Stimulated activated naive CD8-positive, alpha-beta T cell treated with anti-CD3 and anti-CD28 coated beads, Interleukin-15, amount 100 ng/mL, for 72 hours (primary cell): ENCODE measurements around the gene IL17RE.
"Not testable (repeated sequence)": the region's sequence is repeated elsewhere in the genome, so short reads cannot be mapped to it uniquely, and the experiment has no call there.

Experiments used
- ATAC-seq: fragments of 150-1000 bp; cut with Tn5 transposase; 2 replicates; pipeline ENCODE4 v1.10.0; 2021; ENCODE audit warnings: mild to moderate bottlenecking, moderate library complexity
- DNase-seq, 2 donors: peaks; one replicate each; pipeline ENCODE4 v3.0.0; 2021 to 2022
- H3K27ac Mint-ChIP-seq, 2 donors: one replicate each; pipeline ENCODE4 v1.8.0; 2022; ENCODE audit warnings: mild to moderate bottlenecking in 2 of 2, mixed read lengths in 2 of 2, moderate library complexity in 2 of 2
- H3K27me3 Mint-ChIP-seq: one replicate; pipeline ENCODE4 v1.8.0; 2022; ENCODE audit warnings: mixed read lengths
- H3K4me1 Mint-ChIP-seq: one replicate; pipeline ENCODE4 v1.8.0; 2022; ENCODE audit warnings: mild to moderate bottlenecking, mixed read lengths
- H3K4me3 Mint-ChIP-seq, 2 donors: one replicate each; pipeline ENCODE4 v1.8.0; 2022; ENCODE audit warnings: mild to moderate bottlenecking in 2 of 2, mixed read lengths in 2 of 2, moderate library complexity in 1 of 2
- H3K9me3 Mint-ChIP-seq, 2 donors: one replicate each; pipeline ENCODE4 v1.8.0; 2022; ENCODE audit warnings: mixed read lengths in 2 of 2

Gene IL17RE, protein sequence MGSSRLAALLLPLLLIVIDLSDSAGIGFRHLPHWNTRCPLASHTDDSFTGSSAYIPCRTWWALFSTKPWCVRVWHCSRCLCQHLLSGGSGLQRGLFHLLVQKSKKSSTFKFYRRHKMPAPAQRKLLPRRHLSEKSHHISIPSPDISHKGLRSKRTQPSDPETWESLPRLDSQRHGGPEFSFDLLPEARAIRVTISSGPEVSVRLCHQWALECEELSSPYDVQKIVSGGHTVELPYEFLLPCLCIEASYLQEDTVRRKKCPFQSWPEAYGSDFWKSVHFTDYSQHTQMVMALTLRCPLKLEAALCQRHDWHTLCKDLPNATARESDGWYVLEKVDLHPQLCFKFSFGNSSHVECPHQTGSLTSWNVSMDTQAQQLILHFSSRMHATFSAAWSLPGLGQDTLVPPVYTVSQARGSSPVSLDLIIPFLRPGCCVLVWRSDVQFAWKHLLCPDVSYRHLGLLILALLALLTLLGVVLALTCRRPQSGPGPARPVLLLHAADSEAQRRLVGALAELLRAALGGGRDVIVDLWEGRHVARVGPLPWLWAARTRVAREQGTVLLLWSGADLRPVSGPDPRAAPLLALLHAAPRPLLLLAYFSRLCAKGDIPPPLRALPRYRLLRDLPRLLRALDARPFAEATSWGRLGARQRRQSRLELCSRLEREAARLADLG

DNA sequence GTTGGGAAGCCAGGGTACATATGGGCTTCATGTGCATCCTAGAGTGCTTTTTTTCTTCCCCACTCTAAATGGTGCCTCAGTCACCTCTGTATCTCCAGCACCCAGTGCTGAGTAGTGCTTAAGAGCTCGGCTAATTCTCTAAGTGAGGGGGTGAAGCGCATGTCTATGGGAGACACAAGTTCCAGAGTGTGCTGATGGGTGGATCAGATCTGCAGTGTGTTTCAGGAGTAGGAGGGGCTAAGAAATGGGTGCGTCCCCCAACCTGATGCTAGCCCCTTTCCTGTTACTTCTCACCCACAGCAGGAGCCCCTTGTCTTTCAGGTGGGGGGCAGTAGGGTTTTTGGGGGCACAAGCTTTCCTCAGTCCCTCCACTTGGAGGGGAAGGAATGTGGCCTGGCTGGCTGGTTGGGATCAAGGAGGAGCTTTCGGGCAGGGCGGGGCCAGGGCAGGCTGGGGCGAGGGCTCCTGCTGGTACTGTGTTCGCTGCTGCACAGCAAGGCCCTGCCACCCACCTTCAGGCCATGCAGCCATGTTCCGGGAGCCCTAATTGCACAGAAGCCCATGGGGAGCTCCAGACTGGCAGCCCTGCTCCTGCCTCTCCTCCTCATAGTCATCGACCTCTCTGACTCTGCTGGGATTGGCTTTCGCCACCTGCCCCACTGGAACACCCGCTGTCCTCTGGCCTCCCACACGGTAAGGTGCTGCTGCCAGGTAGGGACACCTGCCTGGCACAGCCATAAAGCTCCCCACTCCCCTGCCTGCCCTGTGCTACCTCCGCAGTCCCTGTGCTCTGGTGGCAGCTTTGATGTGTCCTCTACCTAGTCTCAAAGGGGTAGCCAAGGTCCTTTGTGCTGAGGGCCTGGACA lies at the start of gene IL17RE:
TSS of gene IL17RE (plus strand) at position 477 of the 866 bp plus-strand sequence. CDS start at position 562, 85 bp downstream.
- ATAC-seq, result peak; percentile 72
- no peak for DNase-seq
- peaks cover 45% of the 10 kb centered on the region for H3K4me1 Mint-ChIP-seq
- no peaks in the 10 kb centered on the region for H3K27me3 Mint-ChIP-seq
- H3K27ac Mint-ChIP-seq, result peak within 1 kb of the TSS; percentile 65 to 82
- no peaks in the 10 kb centered on the region for H3K9me3 Mint-ChIP-seq
- peak within 1 kb of the TSS; percentile 67 to 72 for H3K4me3 Mint-ChIP-seq

DNA sequence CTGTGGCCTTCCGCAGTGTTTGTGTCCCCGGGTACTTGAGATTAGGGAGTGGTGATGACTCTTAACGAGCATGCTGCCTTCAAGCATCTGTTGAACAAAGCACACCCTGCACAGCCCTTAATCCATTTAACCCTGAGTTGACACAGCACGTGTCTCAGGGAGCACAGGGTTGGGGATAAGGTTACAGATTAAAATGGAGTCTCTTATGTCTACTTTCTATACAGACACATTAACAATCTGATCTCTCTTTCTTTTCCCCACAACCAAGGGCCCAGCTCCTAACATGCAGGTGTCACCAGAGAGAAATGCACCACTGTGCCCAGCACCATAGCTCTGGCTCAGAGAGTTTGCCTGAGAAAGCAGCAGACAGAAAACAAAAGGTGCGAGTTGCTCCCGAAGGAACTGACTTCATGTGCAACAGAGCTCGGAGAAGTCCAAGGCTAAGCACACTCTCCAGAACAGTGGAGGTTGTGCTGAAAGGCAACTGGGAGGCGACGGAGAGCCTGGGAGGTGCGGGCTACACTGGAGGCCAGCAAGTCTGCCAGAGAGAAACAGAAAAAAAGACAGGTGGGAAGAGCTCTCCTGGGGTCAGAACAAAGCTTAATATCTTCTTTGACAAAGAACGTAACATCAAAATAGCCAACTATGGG lies 48.2 kb upstream of the IL17RE start:
- not testable (repeated sequence) for H3K27me3 Mint-ChIP-seq, H3K4me1 Mint-ChIP-seq, H3K9me3 Mint-ChIP-seq, DNase-seq, ATAC-seq, H3K4me3 Mint-ChIP-seq
- H3K27ac Mint-ChIP-seq, result peak overlapping the region in 1 of 2 donors; percentile 49

DNA sequence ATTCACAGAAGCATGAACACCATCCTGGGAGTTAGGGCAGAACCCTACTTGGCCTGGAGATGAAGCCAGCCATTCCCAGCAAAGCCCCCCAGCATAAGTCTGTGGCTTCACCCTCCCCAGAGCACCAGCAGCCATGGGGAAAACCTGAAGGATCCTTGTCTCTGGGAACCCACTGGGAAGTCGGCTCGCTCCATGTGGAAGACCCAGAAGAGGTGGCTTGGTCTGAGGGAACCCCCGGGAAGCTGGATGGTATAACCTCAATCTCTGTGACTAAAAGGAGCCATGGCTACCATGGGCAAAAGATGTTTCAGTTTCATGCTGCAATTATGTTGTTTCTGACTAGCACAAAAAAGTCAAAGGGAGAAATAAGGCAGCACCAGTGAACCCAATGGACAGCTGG lies 47.1 kb upstream of the IL17RE start:
- H3K4me3 Mint-ChIP-seq, result no peak overlapping the region
- peaks cover 8% of the 10 kb centered on the region for H3K27me3 Mint-ChIP-seq
- peaks cover 8% of the 10 kb centered on the region for H3K4me1 Mint-ChIP-seq
- no peak for ATAC-seq
- no peak overlapping the region for H3K27ac Mint-ChIP-seq
- H3K9me3 Mint-ChIP-seq, result no peaks in the 10 kb centered on the region
- no peak for DNase-seq

DNA sequence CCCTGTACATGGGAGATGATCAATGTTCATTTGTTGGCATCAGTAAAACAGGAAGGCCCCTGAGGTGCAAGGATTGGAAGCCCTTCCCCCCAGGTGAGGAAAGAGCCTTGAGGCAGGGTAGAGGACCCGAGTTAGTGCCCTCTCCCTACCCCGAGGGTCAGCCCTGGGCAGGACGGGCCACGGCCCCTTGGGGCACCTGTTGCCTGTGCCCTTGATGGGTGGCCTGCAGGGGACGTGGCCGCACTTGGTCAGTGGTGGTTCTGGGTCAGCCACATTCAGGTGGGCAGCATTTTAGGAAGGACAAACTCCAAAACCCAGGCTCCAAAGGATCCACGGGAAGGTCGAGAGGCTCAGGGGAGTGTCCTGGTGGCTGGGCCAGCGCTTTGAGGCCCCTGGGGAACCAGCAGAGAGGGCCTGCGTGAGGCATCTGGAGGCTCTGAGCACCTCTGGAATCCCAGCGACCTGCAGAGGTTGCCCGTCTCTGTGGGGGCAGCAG lies 43.1 kb upstream of the IL17RE start:
- DNase-seq (no peak), ATAC-seq (no peak)
- no peak overlapping the region for H3K4me3 Mint-ChIP-seq
- peaks cover 8% of the 10 kb centered on the region for H3K4me1 Mint-ChIP-seq
- H3K27me3 Mint-ChIP-seq, result peaks cover 12% of the 10 kb centered on the region
- H3K27ac Mint-ChIP-seq, result no peak overlapping the region
- no peaks in the 10 kb centered on the region for H3K9me3 Mint-ChIP-seq

DNA sequence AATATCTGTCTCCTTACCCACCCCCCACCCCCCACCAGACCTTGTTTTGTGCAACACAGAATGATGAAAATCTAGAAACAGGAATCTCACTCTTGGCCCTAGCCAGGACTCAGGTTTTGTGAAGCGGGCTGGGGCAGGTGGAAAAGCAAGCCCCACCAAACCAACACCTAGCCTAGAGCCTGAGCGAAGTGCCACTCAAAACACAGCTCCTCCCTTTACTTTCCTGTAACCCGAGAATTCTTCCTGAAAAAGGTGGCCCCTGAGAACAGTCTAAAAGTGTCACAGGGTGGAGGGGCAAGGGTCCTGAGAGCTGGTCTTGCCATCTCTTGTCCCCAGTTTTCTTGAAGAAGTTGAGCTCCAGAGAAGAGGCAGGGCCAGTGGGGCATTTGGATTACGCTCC lies 41.4 kb upstream of the IL17RE start:
- ATAC-seq (no peak), DNase-seq (no peak)
- H3K9me3 Mint-ChIP-seq, result no peaks in the 10 kb centered on the region
- H3K4me3 Mint-ChIP-seq, result no peak overlapping the region
- H3K4me1 Mint-ChIP-seq, result peaks cover 8% of the 10 kb centered on the region
- H3K27ac Mint-ChIP-seq, result no peak overlapping the region
- H3K27me3 Mint-ChIP-seq, result peaks cover 12% of the 10 kb centered on the region

DNA sequence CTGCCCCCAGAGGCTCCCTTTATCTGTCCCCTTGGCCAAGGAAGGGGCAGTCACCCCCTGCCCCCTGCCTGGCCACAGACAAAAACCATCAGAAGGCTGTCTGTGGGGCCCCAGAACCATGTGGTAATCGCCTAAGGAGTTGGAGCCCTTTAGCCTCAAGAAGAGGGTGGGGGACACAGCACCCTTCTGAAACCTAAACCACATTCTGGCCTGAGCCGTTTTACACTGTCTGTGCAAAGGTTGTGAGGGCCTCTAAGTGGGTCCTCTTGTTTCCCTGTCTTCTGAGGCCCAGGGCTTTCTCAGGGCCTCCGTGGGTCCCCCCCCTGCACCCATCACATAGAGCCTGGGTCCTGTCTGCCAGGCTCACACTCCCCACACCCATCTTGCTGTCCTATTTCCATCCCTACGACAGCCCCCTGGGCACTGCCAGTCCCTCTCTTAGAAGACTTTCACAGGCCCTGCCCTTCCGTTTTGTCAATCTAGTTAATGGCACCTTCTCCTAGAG lies 41.0 kb upstream of the IL17RE start:
- Mint-ChIP-seq H3K9me3 (no peaks in the 10 kb centered on the region), H3K4me1 (peaks cover 8% of the 10 kb centered on the region), H3K4me3 (no peak overlapping the region), H3K27ac (no peak overlapping the region), H3K27me3 (peaks cover 12% of the 10 kb centered on the region)
- ATAC-seq, result no peak
- DNase-seq, result no peak

DNA sequence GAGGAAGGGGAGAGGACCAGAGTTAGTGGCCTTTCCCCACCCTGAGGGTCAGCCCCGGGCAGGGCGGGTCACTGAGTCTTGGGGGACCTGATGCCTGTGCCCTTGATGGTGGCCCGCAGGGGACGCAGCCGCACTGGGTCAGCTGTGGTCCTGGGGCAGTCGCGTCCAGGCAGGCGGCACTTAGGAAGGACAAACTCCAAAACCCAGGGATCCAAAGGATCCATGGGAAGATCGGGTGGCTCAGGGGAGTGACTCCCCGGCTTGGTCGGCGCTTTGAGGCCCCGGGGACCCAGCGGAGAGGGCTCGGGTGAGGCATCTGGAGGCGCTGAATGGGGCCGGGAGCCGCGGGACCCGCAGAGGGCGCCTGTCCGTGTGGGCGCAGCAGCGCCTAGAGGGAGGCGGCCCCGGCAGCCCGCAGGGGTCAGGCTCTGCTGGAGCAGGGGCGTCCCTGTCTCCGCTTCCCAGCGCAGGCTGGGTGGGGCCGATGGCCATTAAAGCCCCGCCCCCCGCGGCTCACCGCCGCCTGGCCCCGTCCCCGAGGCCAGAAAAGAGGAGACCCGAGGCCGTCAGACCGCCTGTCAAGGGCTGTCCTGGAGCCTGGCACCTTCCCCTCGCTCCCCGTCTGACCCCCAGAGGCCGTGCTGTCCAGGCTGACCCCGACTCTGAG lies 40.1 kb upstream of the IL17RE start:
- H3K9me3 Mint-ChIP-seq, result no peaks in the 10 kb centered on the region
- peak overlapping the region; percentile 49 to 66 for H3K4me3 Mint-ChIP-seq
- H3K27me3 Mint-ChIP-seq, result peaks cover 12% of the 10 kb centered on the region
- ATAC-seq, result peak; percentile 87
- H3K27ac Mint-ChIP-seq, result no peak overlapping the region
- DNase-seq, result peak; percentile 29 to 34
- H3K4me1 Mint-ChIP-seq, result peaks cover 8% of the 10 kb centered on the region

DNA sequence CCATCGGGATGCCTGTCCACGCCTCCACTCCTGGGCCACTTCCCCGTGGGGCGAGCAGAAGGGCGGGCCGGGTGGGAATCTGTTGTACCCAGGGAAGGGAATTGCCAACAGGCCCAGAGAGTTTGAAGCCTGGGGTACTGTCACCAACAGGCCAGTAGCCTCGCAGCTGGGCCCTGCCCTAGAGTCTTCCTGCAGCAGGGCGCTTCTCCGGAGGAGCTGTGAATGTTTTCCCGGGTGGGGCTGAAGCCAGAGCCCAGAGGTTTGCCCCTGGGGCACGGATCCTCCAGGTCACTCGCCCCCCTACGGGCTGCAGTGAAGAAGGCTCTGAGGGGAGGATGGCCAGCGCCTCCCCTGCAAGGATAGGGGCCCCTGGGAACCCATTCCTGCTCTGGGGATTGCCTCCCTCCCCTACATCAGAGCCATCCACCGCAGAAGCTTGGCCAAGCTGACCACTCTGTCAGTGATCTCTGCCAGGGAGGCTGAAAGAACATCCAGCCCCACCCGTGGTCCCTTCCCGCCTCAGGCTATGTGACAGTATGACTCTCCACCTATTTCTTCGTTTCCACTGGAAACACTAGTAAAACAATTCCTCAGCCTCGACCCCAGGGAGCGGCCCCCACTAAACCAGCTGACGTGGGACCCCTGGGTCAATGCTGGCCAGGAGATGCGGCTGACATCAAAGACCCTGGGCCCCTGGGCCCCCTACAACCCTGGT lies 39.4 kb upstream of the IL17RE start:
- Mint-ChIP-seq H3K4me1 (peaks cover 8% of the 10 kb centered on the region), H3K9me3 (no peaks in the 10 kb centered on the region), H3K27ac (no peak overlapping the region), H3K4me3 (no peak overlapping the region), H3K27me3 (peaks cover 12% of the 10 kb centered on the region)
- DNase-seq (no peak), ATAC-seq (peak; percentile 13)

DNA sequence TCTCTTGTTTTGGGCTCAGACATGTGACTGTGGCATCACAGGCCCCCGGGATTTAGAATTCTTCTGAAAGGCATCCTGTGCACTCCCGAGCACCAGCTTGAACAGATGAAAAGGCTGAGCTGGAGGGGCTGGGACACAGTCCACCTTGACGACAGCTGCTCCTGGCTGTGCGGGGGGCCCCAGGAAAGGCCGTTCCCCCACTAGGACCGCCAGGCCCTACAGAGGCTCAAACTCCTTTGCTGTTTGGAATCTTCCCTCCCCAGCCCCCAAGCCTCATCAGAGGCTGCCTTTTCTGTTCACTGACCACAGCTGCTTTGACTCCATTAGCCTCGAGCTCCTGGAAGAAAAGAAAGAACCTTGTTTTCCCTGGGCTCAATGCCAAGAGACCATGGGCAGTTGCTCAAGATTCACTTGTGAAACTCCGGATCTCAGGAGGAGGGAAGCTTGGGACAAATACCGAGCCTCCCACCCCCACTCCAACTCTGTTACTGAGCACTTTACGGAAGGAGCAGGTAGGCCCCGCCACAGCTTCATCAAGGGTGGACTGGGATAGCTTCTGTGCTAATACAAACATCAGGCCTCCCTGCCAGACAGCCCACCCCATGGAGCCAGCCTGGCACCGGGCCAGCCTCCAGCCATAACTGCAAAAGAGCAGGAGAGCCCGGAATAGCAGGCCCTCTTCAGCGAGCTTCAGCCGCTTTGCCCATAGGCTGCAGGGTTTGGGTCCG lies 38.3 kb upstream of the IL17RE start:
- no peak for DNase-seq
- peaks cover 12% of the 10 kb centered on the region for H3K27me3 Mint-ChIP-seq
- ATAC-seq, result no peak
- H3K9me3 Mint-ChIP-seq, result no peaks in the 10 kb centered on the region
- H3K4me3 Mint-ChIP-seq, result no peak overlapping the region
- peak overlapping the region in 1 of 2 donors; percentile 42 for H3K27ac Mint-ChIP-seq
- H3K4me1 Mint-ChIP-seq, result peaks cover 8% of the 10 kb centered on the region

DNA sequence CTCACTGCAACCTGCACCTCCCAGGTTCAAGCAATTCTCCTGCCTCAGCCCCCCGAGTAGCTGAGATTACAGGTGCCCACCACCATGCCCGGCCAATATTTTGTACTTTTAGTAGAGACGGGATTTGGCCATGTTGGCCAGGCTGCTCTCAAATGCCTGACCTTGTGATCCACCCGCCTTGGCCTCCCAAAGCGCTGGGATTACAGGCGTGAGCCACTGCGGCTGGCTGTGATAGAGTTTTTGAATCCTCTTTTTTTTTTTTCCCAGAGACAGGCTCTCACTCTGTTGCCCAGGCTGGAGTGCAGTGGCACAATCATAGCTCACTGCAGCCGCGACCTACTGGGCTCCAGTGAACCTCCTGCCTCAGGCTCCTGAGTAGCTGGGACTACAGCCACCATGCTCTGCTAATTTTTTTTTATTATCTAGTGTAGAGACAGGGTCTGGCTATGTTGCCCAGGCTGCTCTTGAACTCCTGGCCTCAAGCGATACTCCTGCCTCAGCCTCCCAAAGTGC lies 37.5 kb upstream of the IL17RE start:
- DNase-seq, H3K4me1 Mint-ChIP-seq, H3K27ac Mint-ChIP-seq, H3K9me3 Mint-ChIP-seq, H3K4me3 Mint-ChIP-seq, ATAC-seq: not testable (repeated sequence)
- H3K27me3 Mint-ChIP-seq, result peaks cover 12% of the 10 kb centered on the region

DNA sequence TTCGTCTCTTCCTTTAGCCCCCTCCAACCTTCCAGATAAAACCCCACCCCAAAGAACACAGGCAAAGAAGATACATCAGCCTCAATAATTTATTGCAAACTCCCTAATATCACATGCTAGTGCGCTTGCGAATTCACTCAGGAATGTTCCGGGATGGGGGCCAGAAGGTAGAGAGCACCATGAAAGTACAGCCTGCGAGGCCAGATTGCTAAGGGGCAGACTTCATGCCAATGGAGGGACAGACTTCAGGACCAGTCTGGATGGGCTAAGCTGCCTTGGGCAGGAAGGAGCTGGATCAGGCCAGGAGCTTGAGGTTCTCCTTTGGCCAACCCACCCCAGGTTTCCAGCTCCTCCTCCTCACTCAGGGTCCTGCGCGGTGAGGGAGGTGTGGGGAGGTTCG lies 36.0 kb upstream of the IL17RE start:
- H3K27ac Mint-ChIP-seq, result no peak overlapping the region
- peaks cover 9% of the 10 kb centered on the region for H3K27me3 Mint-ChIP-seq
- H3K4me3 Mint-ChIP-seq, result no peak overlapping the region
- DNase-seq (no peak), ATAC-seq (no peak)
- H3K4me1 Mint-ChIP-seq, result peaks cover 8% of the 10 kb centered on the region
- no peaks in the 10 kb centered on the region for H3K9me3 Mint-ChIP-seq

DNA sequence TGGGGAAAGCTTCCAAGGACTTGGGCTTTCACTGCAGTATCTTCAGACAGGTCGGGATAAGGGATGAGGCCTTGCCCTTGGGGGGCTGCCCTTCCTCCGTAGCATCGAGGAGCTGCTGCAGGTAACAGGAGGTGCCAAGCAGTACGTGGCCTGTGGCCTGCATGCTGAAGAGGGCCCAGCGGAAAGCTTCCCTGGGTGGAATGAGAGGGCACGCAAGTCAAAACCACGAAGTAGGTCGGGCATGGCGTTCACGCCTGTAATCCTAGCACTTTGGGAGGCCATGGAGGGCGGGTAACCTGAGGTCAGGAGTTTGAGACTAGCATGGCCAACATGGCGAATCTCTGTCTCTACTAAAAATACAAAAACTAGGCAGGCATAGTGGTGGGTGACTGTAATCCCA lies 35.5 kb upstream of the IL17RE start:
- Mint-ChIP-seq H3K27ac (no peak overlapping the region), H3K4me3 (no peak overlapping the region), H3K9me3 (no peaks in the 10 kb centered on the region), H3K27me3 (peaks cover 5% of the 10 kb centered on the region), H3K4me1 (peaks cover 3% of the 10 kb centered on the region)
- ATAC-seq (no peak), DNase-seq (no peak)

DNA sequence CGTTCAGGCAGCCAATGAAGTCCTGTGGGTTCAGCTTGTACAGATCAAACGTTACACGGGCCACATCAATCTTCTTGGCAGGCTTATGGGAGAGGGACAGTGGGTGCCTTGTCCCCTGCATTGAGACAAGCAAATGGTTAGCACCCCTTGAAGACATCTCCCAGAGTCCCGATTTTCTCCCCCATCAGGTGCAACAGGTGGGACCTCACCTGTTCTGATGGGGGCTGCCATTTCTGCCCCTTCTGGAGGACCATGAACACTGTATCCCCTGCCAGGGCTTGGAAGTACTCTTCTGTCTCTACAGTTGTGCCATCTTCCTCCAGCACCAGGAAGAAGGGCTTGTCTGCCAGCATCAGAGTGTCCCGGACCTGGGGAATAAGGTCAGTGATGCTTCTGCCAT lies 32.7 kb upstream of the IL17RE start:
- H3K27me3 Mint-ChIP-seq, result no peaks in the 10 kb centered on the region

More for the DNA sequence above, 32.7 kb upstream of the IL17RE start:
- DNase-seq (no peak), ATAC-seq (no peak)
- Mint-ChIP-seq H3K9me3 (no peaks in the 10 kb centered on the region), H3K4me1 (no peaks in the 10 kb centered on the region), H3K27ac (peak overlapping the region in 1 of 2 donors; percentile 21), H3K4me3 (no peak overlapping the region)
